Measurements from ENCODE around the gene MFSD2B.
A peak's percentile ranks its signal among the peaks of the same experiment; 100 is the strongest.

Gene MFSD2B

GRCh38 chr2:24052951-24053350, 43.1 kb downstream of the MFSD2B start:
- DNase-seq, result no peak

- DNase-seq, result no peak
Measured at GRCh38 chr2:24054366-24055010, 44.6 kb downstream of the MFSD2B start.

- DNase-seq, result no peak
Measured at GRCh38 chr2:24055750-24056149, 45.9 kb downstream of the MFSD2B start.

- DNase-seq, result peak in 1 of 2 experiments; percentile 7
Measured at GRCh38 chr2:24058564-24059271, 48.8 kb downstream of the MFSD2B start.

DNA sequence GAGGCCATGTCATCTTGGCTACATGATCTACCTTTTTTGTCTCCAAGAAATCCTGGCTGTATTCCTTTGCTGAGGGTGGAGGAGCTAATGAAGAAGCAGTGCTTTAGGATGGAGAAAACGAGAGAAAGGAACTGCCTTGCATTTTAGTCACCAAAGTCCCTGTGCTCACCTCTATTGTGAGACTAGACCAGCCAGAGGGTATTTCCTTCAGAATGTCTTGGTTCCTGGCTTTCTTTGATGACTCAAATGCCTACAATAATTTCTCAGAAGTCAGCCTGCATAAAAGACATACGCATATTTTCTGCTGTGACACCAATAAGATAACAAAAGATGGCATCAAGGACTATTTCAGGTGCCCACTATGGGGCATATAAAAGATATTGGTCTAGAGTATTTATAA, 55.5 kb downstream of the MFSD2B start:
- no peak for DNase-seq

DNA sequence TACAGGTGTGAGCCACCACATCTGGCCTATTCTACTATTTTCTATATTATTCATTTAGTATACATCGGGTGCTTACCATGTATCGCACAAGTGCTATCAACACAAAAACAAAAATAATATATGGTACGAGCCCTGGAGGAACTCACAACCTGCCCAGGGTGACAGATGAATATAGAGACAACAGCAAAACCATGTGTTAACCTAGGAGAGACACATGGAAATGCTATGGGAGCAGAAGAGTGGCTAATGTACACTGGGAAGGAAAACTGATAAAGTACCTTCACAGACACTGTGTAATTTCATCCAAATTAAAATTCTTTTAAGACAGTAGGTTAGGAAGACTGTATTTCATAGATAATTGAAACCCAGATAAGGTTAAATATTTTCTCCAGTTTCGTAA, 62.4 kb downstream of the MFSD2B start:
- no peak for DNase-seq

DNA sequence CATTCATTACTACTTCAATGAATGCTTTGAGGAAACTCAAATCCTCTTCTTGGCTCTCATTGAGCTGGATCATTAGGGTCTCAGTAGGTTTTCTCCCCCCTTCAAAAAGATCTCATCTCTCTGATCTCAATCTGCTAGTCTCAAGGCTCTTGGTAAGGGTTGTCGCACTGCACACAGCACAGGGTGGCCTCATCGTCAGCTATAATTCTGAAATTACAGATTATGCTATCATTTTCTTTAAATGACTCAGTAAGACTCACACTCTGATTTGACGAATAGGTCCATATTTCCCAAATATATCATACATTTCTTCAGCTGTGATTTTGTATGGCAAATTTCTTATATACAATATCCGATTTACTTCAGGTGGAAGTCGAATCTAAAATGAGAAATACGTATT, 63.9 kb downstream of the MFSD2B start:
- DNase-seq, result no peak

DNA sequence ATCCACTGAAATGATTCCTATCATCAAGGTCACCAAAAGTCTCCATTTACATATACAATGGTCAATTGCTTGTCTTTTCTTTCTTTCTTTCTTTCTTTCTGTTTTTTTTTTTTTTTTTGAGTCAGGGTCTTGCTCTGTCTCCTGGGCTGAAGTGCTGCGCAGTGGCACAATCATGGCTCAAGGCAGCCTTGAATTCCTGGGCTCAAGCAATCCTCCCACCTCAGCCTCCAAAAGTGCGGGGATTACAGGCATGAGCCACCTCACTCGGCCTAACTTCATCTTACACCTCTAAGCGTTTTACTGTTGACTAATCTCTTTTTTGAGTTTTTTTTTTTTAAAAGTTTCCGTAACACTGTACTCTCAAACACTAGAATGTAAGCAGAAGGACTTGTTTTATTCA, 65.4 kb downstream of the MFSD2B start:
- no peak for DNase-seq

Data from AML-193 (cell line).